GM12892 (cell line): ENCODE results near the gene RPS15.

Source experiments
- POLR2A ChIP-seq: IDR thresholded peaks from 2 replicates; pipeline ENCODE4 v1.6.1; 2011; ENCODE audit warnings: low read depth, low read length, control low read depth
- POLR2AphosphoS5 ChIP-seq: IDR thresholded peaks from 2 replicates; pipeline ENCODE4 v1.6.1; 2011; ENCODE audit warnings: low read depth, low read length, control low read depth

DNA sequence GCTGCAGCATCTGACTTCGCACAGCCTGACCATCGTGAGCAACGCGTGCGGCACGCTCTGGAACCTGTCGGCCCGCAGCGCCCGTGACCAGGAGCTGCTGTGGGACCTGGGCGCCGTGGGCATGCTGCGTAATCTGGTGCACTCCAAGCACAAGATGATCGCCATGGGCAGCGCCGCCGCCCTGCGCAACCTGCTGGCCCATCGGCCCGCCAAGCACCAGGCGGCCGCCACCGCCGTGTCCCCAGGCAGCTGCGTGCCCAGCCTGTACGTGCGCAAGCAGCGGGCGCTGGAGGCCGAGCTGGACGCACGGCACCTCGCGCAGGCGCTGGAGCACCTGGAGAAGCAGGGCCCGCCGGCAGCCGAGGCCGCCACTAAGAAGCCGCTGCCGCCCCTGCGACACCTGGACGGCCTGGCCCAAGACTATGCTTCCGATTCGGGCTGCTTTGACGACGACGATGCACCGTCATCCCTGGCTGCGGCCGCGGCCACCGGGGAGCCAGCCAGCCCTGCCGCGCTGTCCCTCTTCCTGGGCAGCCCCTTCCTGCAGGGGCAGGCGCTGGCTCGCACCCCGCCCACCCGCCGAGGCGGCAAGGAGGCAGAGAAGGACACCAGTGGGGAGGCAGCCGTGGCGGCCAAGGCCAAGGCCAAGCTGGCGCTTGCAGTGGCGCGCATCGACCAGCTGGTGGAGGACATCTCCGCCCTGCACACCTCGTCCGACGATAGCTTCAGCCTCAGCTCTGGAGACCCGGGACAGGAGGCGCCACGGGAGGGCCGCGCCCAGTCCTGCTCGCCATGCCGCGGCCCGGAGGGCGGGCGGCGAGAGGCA lies 27.2 kb downstream of the RPS15 start:
- TF ChIP-seq POLR2AphosphoS5 = no peak
- TF ChIP-seq POLR2A = no peak
